Thyroid gland (tissue), 4 donors: ENCODE measurements around the gene NXPH1.

Source experiments
- CTCF ChIP-seq, 6 experiments: fragments of 200-600 bp in 3 of 6; fragments of 450-650 bp in 3 of 6; sonication (generic) in 3 of 6; IDR thresholded peaks; one replicate each; pipeline ENCODE4 v1.5.1; 2016 to 2019; ENCODE audit warnings: antibody characterized with exemption in 6 of 6, mild to moderate bottlenecking in 2 of 6, inconsistent platforms in 1 of 6, moderate library complexity in 1 of 6
- POLR2A ChIP-seq, 2 donors: fragments of 450-650 bp; IDR thresholded peaks; one replicate each; pipeline ENCODE4 v1.6.1; 2017; ENCODE audit warnings: antibody characterized with exemption in 2 of 2, mild to moderate bottlenecking in 2 of 2, moderate library complexity in 1 of 2

- no peak for TF ChIP-seq CTCF (IDR thresholded peaks at IDR 0.05)
- no peak for TF ChIP-seq POLR2A (IDR thresholded peaks at IDR 0.05)
These were observed 193.9 kb downstream of the NXPH1 start for GRCh38 chr7:8627325-8627724.
